SK-N-SH (cell line): Measurements from ENCODE around the gene TM2D3. TPM values are rescaled to one million over a fixed set of nuclear protein-coding genes. Genes with fewer than 3 reads are reported as not detected.

Experiments
- CTCF ChIA-PET: fragments of 300-600, 350-600 bp; formaldehyde crosslinking; extraction: SDS; loops from one replicate; lab custom pipeline; 2021; lab: Yijun Ruan, JAX
- POLR2A ChIA-PET: fragments of 350-600 bp; sonication (Branson Sonifier 250); formaldehyde crosslinking; extraction: SDS; loops from one replicate; lab custom pipeline; 2020; ENCODE audit warnings: antibody characterized with exemption, inconsistent platforms; lab: Yijun Ruan, JAX
- DNase-seq: peaks from one replicate; pipeline ENCODE4 v3.0.0; 2012
- H2AFZ ChIP-seq: fragments of 200-600 bp; sonication (generic); 2 replicates; pipeline ENCODE4 v1.8.1; 2016; ENCODE audit warnings: antibody characterized with exemption, mild to moderate bottlenecking, low read depth
- H3F3A ChIP-seq: fragments of 200-600 bp; sonication (generic); replicated peaks from 2 replicates; pipeline ENCODE3; 2016; ENCODE audit warnings: antibody characterized with exemption, mild to moderate bottlenecking; ENCODE audit not compliant: insufficient read depth
- H3K27ac ChIP-seq, 2 experiments: fragments of 200-500 bp in 1 of 2; fragments of 200-600 bp in 1 of 2; sonication (Bioruptor generic) in 1 of 2; sonication (generic), shearing (Covaris generic) in 1 of 2; 2 replicates each; pipeline versions ENCODE4 v1.5.1 to v1.6.1; 2014 to 2016; ENCODE audit warnings: low read depth in 2 of 2, inconsistent platforms in 1 of 2, low read length in 1 of 2, mild to moderate bottlenecking in 1 of 2, mixed read lengths in 1 of 2
- H3K27me3 ChIP-seq: fragments of 200-600 bp; sonication (generic), shearing (Covaris generic); 2 replicates; pipeline ENCODE4 v1.6.1; 2016; ENCODE audit warnings: mixed run types; ENCODE audit not compliant: insufficient read depth
- H3K36me3 ChIP-seq, 2 experiments: fragments of 200-500 bp in 1 of 2; fragments of 200-600 bp in 1 of 2; sonication (Bioruptor generic) in 1 of 2; sonication (generic) in 1 of 2; replicated peaks in 1 of 2; 2 replicates each; pipeline versions ENCODE3 to v1.5.1; 2014 to 2016; ENCODE audit warnings: low read length in 1 of 2, mild to moderate bottlenecking in 1 of 2; ENCODE audit not compliant: insufficient read depth in 2 of 2, control insufficient read depth in 1 of 2
- H3K4me1 ChIP-seq, 2 experiments: fragments of 200-500 bp in 1 of 2; fragments of 200-600 bp in 1 of 2; sonication (Bioruptor generic) in 1 of 2; sonication (generic), shearing (Covaris generic) in 1 of 2; 2 replicates each; pipeline versions ENCODE4 v1.5.1 to v1.6.1; 2014 to 2016; ENCODE audit warnings: low read depth in 1 of 2, low read length in 1 of 2, mixed run types in 1 of 2; ENCODE audit not compliant: insufficient read depth in 2 of 2, control insufficient read depth in 1 of 2
- H3K4me2 ChIP-seq: fragments of 200-600 bp; sonication (generic), shearing (Covaris generic); 2 replicates; pipeline ENCODE4 v1.6.1; 2017; ENCODE audit warnings: mixed run types
- H3K4me3 ChIP-seq, 2 experiments: fragments of 200-500 bp in 1 of 2; fragments of 200-600 bp in 1 of 2; sonication (Bioruptor generic) in 1 of 2; sonication (generic), shearing (Covaris generic) in 1 of 2; 2 replicates each; pipeline versions ENCODE4 v1.5.1 to v1.8.1; 2014 to 2016; ENCODE audit warnings: low read depth in 2 of 2, inconsistent platforms in 1 of 2, low read length in 1 of 2, mild to moderate bottlenecking in 1 of 2, mixed read lengths in 1 of 2, moderate library complexity in 1 of 2
- H3K79me2 ChIP-seq: fragments of 200-600 bp; sonication (generic); 2 replicates; pipeline ENCODE4 v1.8.1; 2017; ENCODE audit warnings: mild to moderate bottlenecking; ENCODE audit not compliant: insufficient read depth
- H3K9ac ChIP-seq: fragments of 200-600 bp; sonication (generic); 2 replicates; pipeline ENCODE4 v1.6.1; 2017; ENCODE audit warnings: mixed run types
- H3K9me2 ChIP-seq: fragments of 200-600 bp; sonication (generic); 2 replicates; pipeline ENCODE4 v1.6.1; 2017; ENCODE audit warnings: mixed run types
- H3K9me3 ChIP-seq: fragments of 200-600 bp; sonication (generic); 2 replicates; pipeline ENCODE4 v1.6.1; 2017; ENCODE audit warnings: mixed run types, mild to moderate bottlenecking, moderate library complexity
- H4K20me1 ChIP-seq: fragments of 200-600 bp; sonication (generic); 2 replicates; pipeline ENCODE4 v1.6.1; 2017; ENCODE audit warnings: mild to moderate bottlenecking, mixed run types; ENCODE audit not compliant: insufficient read depth
- FOXJ3 ChIP-seq: sonication (generic); formaldehyde crosslinking; IDR thresholded peaks from 2 replicates; pipeline ENCODE4 v1.5.1; 2020; ENCODE audit warnings: mild to moderate bottlenecking, missing genetic modification reagents
- FOXM1 ChIP-seq: IDR thresholded peaks from 2 replicates; pipeline ENCODE4 v1.4.0; 2012; ENCODE audit warnings: low read depth, mild to moderate bottlenecking
- JUND ChIP-seq: IDR thresholded peaks from 2 replicates; pipeline ENCODE4 v1.4.0; 2012
- MXI1 ChIP-seq: IDR thresholded peaks from 2 replicates; pipeline ENCODE4 v1.6.1; 2012; ENCODE audit warnings: mild to moderate bottlenecking, low read depth, low read length, improper control_type of control experiment
- RCOR1 ChIP-seq: fragments of 150-350 bp; IDR thresholded peaks from 2 replicates; pipeline ENCODE4 v1.6.1; 2017; ENCODE audit warnings: antibody characterized with exemption, low read length
- RXRA ChIP-seq: IDR thresholded peaks from 2 replicates; pipeline ENCODE4 v1.4.0; 2012; ENCODE audit warnings: low read depth, mild to moderate bottlenecking, borderline replicate concordance
- WGBS: methylation state at CpG from one replicate; pipeline ENCODE4 v1.1.6; 2017; ENCODE audit warnings: low lambda C conversion rate; 5-methylcytosine and 5-hydroxymethylcytosine counted together
- polyA plus RNA-seq, 3 experiments: library from polyadenylated mRNA; depleted of rRNA; stranded (reverse); fragments of >200 nt; gene quantifications; 2 replicates each; pipeline ENCODE4 v1.2.3, GENCODE V29; 2012
- TF ChIP-seq, protein P1 (sequence below): IDR thresholded peaks from 2 replicates; pipeline ENCODE4 v1.4.0; 2012; ENCODE audit warnings: low read depth, borderline replicate concordance
- TF ChIP-seq, protein P2 (sequence below): IDR thresholded peaks from 2 replicates; pipeline ENCODE4 v1.4.0; 2012; ENCODE audit warnings: low read depth, borderline replicate concordance

TM2D3 gene
- polyA plus RNA-seq, 1 of the 3 experiments (the other 2 are of a cell fraction), result 73.3 TPM

DNA sequence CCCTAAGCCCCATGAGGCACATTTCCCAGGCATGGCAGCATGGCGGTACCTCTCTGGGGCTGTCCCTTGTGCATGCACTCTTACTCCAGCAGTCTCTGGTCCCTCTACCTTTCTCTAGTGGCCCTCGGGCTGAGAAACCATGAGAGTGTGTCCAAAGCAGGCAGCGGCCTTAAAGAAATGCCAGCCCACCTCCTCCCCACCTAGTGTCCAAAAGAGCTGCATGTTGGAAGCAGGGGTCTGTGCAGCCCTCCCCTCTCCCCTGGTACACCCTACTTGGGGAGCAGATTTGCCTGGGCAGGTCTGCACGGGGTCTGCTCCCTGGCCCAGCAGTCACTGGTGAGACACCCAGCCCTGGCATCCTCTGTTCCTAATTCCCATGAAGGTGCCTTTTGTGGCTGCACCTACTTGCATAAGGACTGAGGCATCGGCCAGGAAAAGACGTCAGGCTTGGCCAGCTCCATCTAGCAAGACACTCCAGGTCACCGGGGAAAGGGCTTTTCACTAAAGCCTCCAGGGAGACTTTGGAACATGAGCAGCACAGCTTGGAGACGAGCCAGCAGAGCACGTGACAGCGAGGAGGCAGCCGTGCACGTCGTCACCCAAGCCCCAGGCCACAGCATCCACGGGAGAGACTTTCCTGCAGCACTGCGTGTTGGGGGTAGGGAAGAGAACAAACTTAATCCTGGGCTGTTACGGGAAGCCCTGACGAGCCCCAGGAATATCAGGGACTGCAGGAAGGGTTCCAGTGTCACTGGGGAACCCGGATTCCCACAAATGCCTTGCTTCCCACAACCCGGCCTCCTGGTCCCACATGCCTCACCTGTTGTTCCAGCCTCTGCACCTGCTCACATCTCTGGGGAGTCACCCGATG is 38.8 kb downstream of the TM2D3 start:
- Histone ChIP-seq H4K20me1 (no peaks in the 10 kb centered on the region), H3K4me3 (no peak overlapping the region), H3K4me2 (no peak overlapping the region), H3K79me2 (no peaks in the 10 kb centered on the region), H3K27ac (peak overlapping the region in 1 of 2 experiments; percentile 75; a peak in 1 of 4 replicates), H3K4me1 (peaks cover 0 to 74% of the 10 kb centered on the region in 2 experiments; a peak in 2 of 4 replicates), H2AFZ (no peak overlapping the region), H3K27me3 (no peaks in the 10 kb centered on the region), H3K9me3 (no peaks in the 10 kb centered on the region), H3K9me2 (no peaks in the 10 kb centered on the region), H3F3A (no peaks in the 10 kb centered on the region), H3K9ac (no peak overlapping the region), H3K36me3 (no peaks in the 10 kb centered on the region)
- WGBS, result 33% methylated on average over 15 of the region's 20 CpGs
- POLR2A ChIA-PET, result interaction anchor here (1.4 kb wide), 1 partner anchor 29 kb away, joined by 5 read pairs; no protein-coding TSS in a partner anchor
- peak; percentile 80 for DNase-seq
- CTCF ChIA-PET, result interaction anchor here (1.4 to 6.1 kb wide), 3 partner anchors 17 to 28 kb away, joined by 3 to 30 read pairs (median 9); no protein-coding TSS in a partner anchor
- TF ChIP-seq, protein P1, sequence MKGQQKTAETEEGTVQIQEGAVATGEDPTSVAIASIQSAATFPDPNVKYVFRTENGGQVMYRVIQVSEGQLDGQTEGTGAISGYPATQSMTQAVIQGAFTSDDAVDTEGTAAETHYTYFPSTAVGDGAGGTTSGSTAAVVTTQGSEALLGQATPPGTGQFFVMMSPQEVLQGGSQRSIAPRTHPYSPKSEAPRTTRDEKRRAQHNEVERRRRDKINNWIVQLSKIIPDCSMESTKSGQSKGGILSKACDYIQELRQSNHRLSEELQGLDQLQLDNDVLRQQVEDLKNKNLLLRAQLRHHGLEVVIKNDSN, result peak; percentile 54; the same call in 1 of the 2 replicates
- TF ChIP-seq RCOR1, result no peak

DNA sequence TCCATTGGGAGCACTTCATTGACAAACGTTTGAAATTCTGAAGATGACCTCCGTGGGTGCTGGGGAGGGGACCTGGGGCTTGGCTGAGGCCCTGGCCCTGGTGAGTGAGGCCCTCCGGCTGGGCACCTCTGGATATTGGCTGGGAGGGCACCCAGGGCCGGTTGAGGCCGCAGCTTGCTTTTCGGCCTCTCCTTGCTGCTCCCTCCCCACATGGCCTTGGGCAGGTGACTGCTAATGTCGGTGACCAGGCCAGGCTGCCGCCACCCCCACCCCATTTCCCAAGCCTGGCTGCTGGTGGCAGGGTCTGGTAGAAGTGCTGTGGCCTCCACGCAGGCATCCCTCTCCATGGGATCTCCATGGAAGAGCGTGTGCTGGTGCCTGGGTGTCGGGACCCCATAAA is 39.5 kb downstream of the TM2D3 start:
- Histone ChIP-seq H3K9me3 (no peaks in the 10 kb centered on the region), H3K4me2 (no peak overlapping the region), H3K4me3 (no peak overlapping the region), H3K79me2 (no peaks in the 10 kb centered on the region), H4K20me1 (no peaks in the 10 kb centered on the region), H3K4me1 (peaks cover 0 to 67% of the 10 kb centered on the region in 2 experiments; a peak in 2 of 4 replicates), H3F3A (no peaks in the 10 kb centered on the region), H3K36me3 (no peaks in the 10 kb centered on the region), H2AFZ (no peak overlapping the region), H3K27me3 (no peaks in the 10 kb centered on the region), H3K27ac (peak overlapping the region in 1 of 2 experiments; percentile 75; a peak in 1 of 4 replicates), H3K9me2 (no peaks in the 10 kb centered on the region), H3K9ac (no peak overlapping the region)
- no peak for DNase-seq
- ChIA-PET POLR2A (no interaction called here), CTCF (interaction anchor here (1.3 to 6.1 kb wide), 2 partner anchors 29 to 122 kb away, joined by 3 to 30 read pairs; no protein-coding TSS in a partner anchor)
- 65% methylated on average over 9 of the region's 11 CpGs for WGBS
- TF ChIP-seq FOXJ3, result no peak
- TF ChIP-seq, protein P2, sequence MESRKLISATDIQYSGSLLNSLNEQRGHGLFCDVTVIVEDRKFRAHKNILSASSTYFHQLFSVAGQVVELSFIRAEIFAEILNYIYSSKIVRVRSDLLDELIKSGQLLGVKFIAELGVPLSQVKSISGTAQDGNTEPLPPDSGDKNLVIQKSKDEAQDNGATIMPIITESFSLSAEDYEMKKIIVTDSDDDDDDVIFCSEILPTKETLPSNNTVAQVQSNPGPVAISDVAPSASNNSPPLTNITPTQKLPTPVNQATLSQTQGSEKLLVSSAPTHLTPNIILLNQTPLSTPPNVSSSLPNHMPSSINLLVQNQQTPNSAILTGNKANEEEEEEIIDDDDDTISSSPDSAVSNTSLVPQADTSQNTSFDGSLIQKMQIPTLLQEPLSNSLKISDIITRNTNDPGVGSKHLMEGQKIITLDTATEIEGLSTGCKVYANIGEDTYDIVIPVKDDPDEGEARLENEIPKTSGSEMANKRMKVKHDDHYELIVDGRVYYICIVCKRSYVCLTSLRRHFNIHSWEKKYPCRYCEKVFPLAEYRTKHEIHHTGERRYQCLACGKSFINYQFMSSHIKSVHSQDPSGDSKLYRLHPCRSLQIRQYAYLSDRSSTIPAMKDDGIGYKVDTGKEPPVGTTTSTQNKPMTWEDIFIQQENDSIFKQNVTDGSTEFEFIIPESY, result no peak
- TF ChIP-seq RCOR1, result no peak
- TF ChIP-seq JUND, result no peak
- TF ChIP-seq, protein P1, result no peak
- TF ChIP-seq MXI1, result no peak
- no peak for TF ChIP-seq RXRA
- no peak for TF ChIP-seq FOXM1
